Keratinocyte (primary cell): ENCODE measurements around the gene MYH6. TPM values are rescaled to one million over a fixed set of nuclear protein-coding genes. Genes with fewer than 3 reads are reported as not detected.

Experiments
- DNase-seq: peaks from one replicate; pipeline ENCODE4 v3.0.0-alpha.2; 2011; ENCODE audit warnings: low read depth, missing footprints, low spot score
- FAIRE-seq: peaks from 2 replicates; lab custom pipeline; 2011; peaks lifted over from hg19 to GRCh38; lab: Jason Lieb, UNC
- H2AFZ ChIP-seq: 2 replicates; pipeline ENCODE4 v1.6.0; 2012; ENCODE audit warnings: low read length, control low read depth, inconsistent platforms; ENCODE audit not compliant: control insufficient read depth
- H3K27ac ChIP-seq: 2 replicates; pipeline ENCODE4 v1.5.1; 2011; ENCODE audit warnings: low read length; ENCODE audit not compliant: control insufficient read depth, insufficient read depth
- H3K27me3 ChIP-seq: 3 replicates; pipeline ENCODE4 v1.6.0; 2011; ENCODE audit warnings: low read length; ENCODE audit not compliant: control insufficient read depth, insufficient read depth; ENCODE audit errors: extremely low read depth
- H3K36me3 ChIP-seq, 2 experiments: 2 replicates in 1 of 2; 3 replicates in 1 of 2; pipeline ENCODE4 v1.5.1; 2011; ENCODE audit warnings: low read length in 2 of 2, mild to moderate bottlenecking in 1 of 2; ENCODE audit not compliant: control insufficient read depth in 2 of 2, insufficient read depth in 2 of 2; ENCODE audit errors: extremely low read depth in 1 of 2
- H3K4me1 ChIP-seq: 3 replicates; pipeline ENCODE4 v1.5.1; 2011; ENCODE audit warnings: low read length; ENCODE audit not compliant: control insufficient read depth, insufficient read depth; ENCODE audit errors: extremely low read depth
- H3K4me2 ChIP-seq: 3 replicates; pipeline ENCODE4 v1.6.0; 2011; ENCODE audit warnings: low read depth, low read length; ENCODE audit not compliant: control insufficient read depth, insufficient read depth; ENCODE audit errors: extremely low read depth
- H3K4me3 ChIP-seq, 3 experiments: fragments of 200-600 bp in 1 of 3; sonication (generic) in 1 of 3; 2 replicates in 2 of 3; 3 replicates in 1 of 3; pipeline ENCODE4 v1.5.1; 2011 to 2016; ENCODE audit warnings: low read length in 3 of 3, mild to moderate bottlenecking in 3 of 3, control low read depth in 2 of 3, inconsistent platforms in 1 of 3, low read depth in 1 of 3, mixed read lengths in 1 of 3, mixed run types in 1 of 3, moderate library complexity in 1 of 3; ENCODE audit not compliant: control insufficient read depth in 2 of 3, insufficient read depth in 2 of 3; ENCODE audit errors: extremely low read depth in 1 of 3
- H3K79me2 ChIP-seq: 2 replicates; pipeline ENCODE4 v1.6.0; 2012; ENCODE audit warnings: low read length; ENCODE audit not compliant: control insufficient read depth, insufficient read depth
- H3K9ac ChIP-seq: 3 replicates; pipeline ENCODE4 v1.6.0; 2011; ENCODE audit warnings: low read length; ENCODE audit not compliant: control insufficient read depth, insufficient read depth; ENCODE audit errors: extremely low read depth
- H3K9me1 ChIP-seq: 3 replicates; pipeline ENCODE4 v1.6.0; 2011; ENCODE audit warnings: low read length; ENCODE audit not compliant: control insufficient read depth, insufficient read depth; ENCODE audit errors: extremely low read depth
- H3K9me3 ChIP-seq: 2 replicates; pipeline ENCODE4 v1.5.1; 2012; ENCODE audit warnings: low read depth, low read length; ENCODE audit not compliant: control insufficient read depth
- H4K20me1 ChIP-seq: 3 replicates; pipeline ENCODE4 v1.6.0; 2011; ENCODE audit warnings: low read length; ENCODE audit not compliant: control insufficient read depth, insufficient read depth; ENCODE audit errors: extremely low read depth
- EZH2 ChIP-seq: IDR thresholded peaks from one replicate; pipeline ENCODE4 v1.6.1; 2012; ENCODE audit warnings: inconsistent platforms, mild to moderate bottlenecking, low read length, moderate library complexity
- dilution Hi-C: fragments of 300-500 bp; cut with MboI; formaldehyde crosslinking; loops from one replicate; pipeline ENCODE4 v1.7.0; 2020; ENCODE audit warnings: low sequenced_read_pairs; ENCODE audit not compliant: extremely low pct_ligation_motif_present
- polyA plus RNA-seq, 5 experiments: library from polyadenylated mRNA; depleted of rRNA in 3 of 5; stranded (reverse) in 3 of 5; stranded (forward) in 1 of 5; unstranded in 1 of 5; fragments of >200 nt; gene quantifications; 1 replicate in 1 of 5; 2 replicates in 3 of 5; 3 replicates in 1 of 5; pipeline versions ENCODE4 v1.2.1 to v1.2.3, GENCODE V29; 2011 to 2012; ENCODE audit warnings: missing spikeins in 2 of 5, low read depth in 1 of 5, low replicate concordance in 1 of 5
- TF ChIP-seq, protein P1 (sequence below), 3 experiments: IDR thresholded peaks in 1 of 3; conservative IDR thresholded peaks in 1 of 3; optimal IDR thresholded peaks in 1 of 3; 2 replicates in 2 of 3; 3 replicates in 1 of 3; pipeline versions ENCODE3 to v1.5.1; 2011; ENCODE audit warnings: low read length in 3 of 3, mild to moderate bottlenecking in 3 of 3, moderate library complexity in 2 of 3, control low read depth in 1 of 3, inconsistent platforms in 1 of 3; ENCODE audit not compliant: insufficient read depth in 2 of 3; ENCODE audit errors: extremely low read depth in 1 of 3

The MYH6 gene
- polyA plus RNA-seq, 1 donor (not counting 4 experiments of a cell fraction or from before 2014, with no cell fraction given), result not detected

DNA sequence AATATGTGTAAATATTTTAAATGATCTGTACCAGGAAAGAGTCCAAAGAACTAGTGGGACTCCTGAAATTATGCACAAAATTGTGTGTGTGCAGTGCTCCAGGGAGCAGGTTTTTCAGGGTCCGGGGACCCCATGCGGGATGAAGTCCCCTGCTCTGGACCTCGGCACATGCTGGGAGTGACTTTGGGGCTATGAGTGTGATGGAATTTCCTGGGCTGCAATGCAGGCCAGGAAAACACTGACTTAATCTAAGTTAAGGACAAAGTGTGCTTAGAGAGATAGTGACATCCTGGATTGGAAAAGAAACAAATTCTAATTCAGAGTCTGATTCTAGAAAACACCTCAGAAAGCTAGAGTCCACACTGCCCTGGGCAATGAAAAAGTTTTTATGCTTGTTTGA, 6.2 kb upstream of the MYH6 start:
- Histone ChIP-seq H2AFZ (no peak overlapping the region), H3K27me3 (no peaks in the 10 kb centered on the region), H3K4me3 (no peak overlapping the region), H3K9me1 (no peaks in the 10 kb centered on the region), H3K36me3 (no peaks in the 10 kb centered on the region), H3K4me2 (no peak overlapping the region), H3K4me1 (no peaks in the 10 kb centered on the region), H4K20me1 (no peaks in the 10 kb centered on the region), H3K27ac (no peak overlapping the region), H3K79me2 (no peaks in the 10 kb centered on the region), H3K9me3 (no peaks in the 10 kb centered on the region), H3K9ac (no peak overlapping the region)
- TF ChIP-seq, protein P1, sequence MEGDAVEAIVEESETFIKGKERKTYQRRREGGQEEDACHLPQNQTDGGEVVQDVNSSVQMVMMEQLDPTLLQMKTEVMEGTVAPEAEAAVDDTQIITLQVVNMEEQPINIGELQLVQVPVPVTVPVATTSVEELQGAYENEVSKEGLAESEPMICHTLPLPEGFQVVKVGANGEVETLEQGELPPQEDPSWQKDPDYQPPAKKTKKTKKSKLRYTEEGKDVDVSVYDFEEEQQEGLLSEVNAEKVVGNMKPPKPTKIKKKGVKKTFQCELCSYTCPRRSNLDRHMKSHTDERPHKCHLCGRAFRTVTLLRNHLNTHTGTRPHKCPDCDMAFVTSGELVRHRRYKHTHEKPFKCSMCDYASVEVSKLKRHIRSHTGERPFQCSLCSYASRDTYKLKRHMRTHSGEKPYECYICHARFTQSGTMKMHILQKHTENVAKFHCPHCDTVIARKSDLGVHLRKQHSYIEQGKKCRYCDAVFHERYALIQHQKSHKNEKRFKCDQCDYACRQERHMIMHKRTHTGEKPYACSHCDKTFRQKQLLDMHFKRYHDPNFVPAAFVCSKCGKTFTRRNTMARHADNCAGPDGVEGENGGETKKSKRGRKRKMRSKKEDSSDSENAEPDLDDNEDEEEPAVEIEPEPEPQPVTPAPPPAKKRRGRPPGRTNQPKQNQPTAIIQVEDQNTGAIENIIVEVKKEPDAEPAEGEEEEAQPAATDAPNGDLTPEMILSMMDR (optimal IDR thresholded peaks at IDR 0.05 in 1 of 3, IDR thresholded peaks at IDR 0.05 in 1 of 3, conservative IDR thresholded peaks at IDR 0.05 in 1 of 3; ENCODE audit: extremely low read depth in 1 of 3, insufficient read depth in 2 of 3, low read length in 3 of 3), result no peak
- TF ChIP-seq EZH2, result no peak
- dilution Hi-C loops, result no loop called here
- FAIRE-seq (no peak), DNase-seq (no peak)

DNA sequence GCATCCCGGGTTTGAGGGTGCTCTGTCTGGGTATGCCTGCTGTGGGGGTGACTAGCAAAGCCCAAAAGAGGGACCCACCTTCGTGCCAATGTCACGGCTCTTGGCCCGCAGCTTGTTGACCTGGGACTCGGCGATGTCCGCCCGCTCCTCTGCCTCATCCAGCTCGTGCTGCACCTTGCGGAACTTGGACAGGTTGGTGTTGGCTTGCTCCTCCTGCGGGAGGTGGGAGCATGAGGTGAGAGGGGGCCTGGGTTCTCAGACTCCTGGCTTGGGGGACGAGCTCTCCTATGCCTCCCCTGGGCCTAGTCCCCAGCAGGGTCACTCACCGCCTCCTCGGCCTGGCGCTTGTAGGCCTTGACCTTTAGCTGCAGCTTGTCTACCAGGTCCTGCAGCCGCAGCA, 5.6 kb upstream of the MYH6 start:
- Histone ChIP-seq H4K20me1 (no peaks in the 10 kb centered on the region), H3K27me3 (no peaks in the 10 kb centered on the region), H3K4me1 (no peaks in the 10 kb centered on the region), H3K9ac (no peak overlapping the region), H3K27ac (no peak overlapping the region), H3K9me1 (no peaks in the 10 kb centered on the region), H3K79me2 (no peaks in the 10 kb centered on the region), H2AFZ (no peak overlapping the region), H3K4me2 (no peak overlapping the region), H3K9me3 (no peaks in the 10 kb centered on the region), H3K36me3 (no peaks in the 10 kb centered on the region), H3K4me3 (no peak overlapping the region)
- dilution Hi-C loops, result no loop called here
- DNase-seq (no peak), FAIRE-seq (no peak)
- no peak for TF ChIP-seq EZH2
- TF ChIP-seq, protein P1 (optimal IDR thresholded peaks at IDR 0.05 in 1 of 3, IDR thresholded peaks at IDR 0.05 in 1 of 3, conservative IDR thresholded peaks at IDR 0.05 in 1 of 3; ENCODE audit: extremely low read depth in 1 of 3, insufficient read depth in 2 of 3, low read length in 3 of 3), result no peak
